Brain microvascular endothelial cell (primary cell): ENCODE results near the gene SV2B.

Experiments used
- DNase-seq: peaks from one replicate; pipeline ENCODE4 v3.0.0-alpha.2; 2020
- H3K27ac ChIP-seq: fragments of 250-450 bp; sonication (Bioruptor Pico); 2 replicates; pipeline ENCODE4 v1.5.1; 2020; ENCODE audit warnings: mild to moderate bottlenecking, moderate library complexity
- H3K27me3 ChIP-seq: fragments of 250-450 bp; sonication (Bioruptor Pico); replicated peaks from 2 replicates; pipeline ENCODE4 v1.5.1; 2020; ENCODE audit warnings: mild to moderate bottlenecking
- H3K36me3 ChIP-seq: fragments of 250-450 bp; sonication (Bioruptor Pico); replicated peaks from 2 replicates; pipeline ENCODE4 v1.5.1; 2020; ENCODE audit warnings: mild to moderate bottlenecking
- H3K4me3 ChIP-seq: 2 replicates; pipeline ENCODE4 v1.5.1; 2011; ENCODE audit warnings: low read depth, mild to moderate bottlenecking, control low read depth, low read length, moderate library complexity
- CTCF ChIP-seq: IDR thresholded peaks from 2 replicates; pipeline ENCODE4 v1.5.1; 2011; ENCODE audit warnings: low read depth, mild to moderate bottlenecking, moderate library complexity, low read length, control low read depth, inconsistent platforms; ENCODE audit errors: missing control alignments
- in situ Hi-C: cut with HindIII; loops from 2 replicates; pipeline ENCODE4 v1.10.0; 2017; ENCODE audit warnings: low sequenced_read_pairs, low pct_ligation_motif_present

SV2B gene

GRCh38 chr15:91196127-91196526, 96.1 kb downstream of the SV2B start:
- H3K27ac ChIP-seq = no peak overlapping the region
- in situ Hi-C loops = no loop called here

GRCh38 chr15:91196768-91197167, 96.7 kb downstream of the SV2B start:
- in situ Hi-C loops = no loop called here
- Histone ChIP-seq H3K36me3 (no peaks in the 10 kb centered on the region), H3K4me3 (no peak overlapping the region), H3K27ac (no peak overlapping the region), H3K27me3 (no peaks in the 10 kb centered on the region)
- TF ChIP-seq CTCF = no peak
- DNase-seq = no peak

More at GRCh38 chr15:91196127-91196526, 96.1 kb downstream of the SV2B start:
- H3K4me3 ChIP-seq = no peak overlapping the region
- H3K36me3 ChIP-seq = no peaks in the 10 kb centered on the region
- DNase-seq = no peak
- no peak for TF ChIP-seq CTCF
- H3K27me3 ChIP-seq = no peaks in the 10 kb centered on the region

GRCh38 chr15:91199511-91199910, 99.5 kb downstream of the SV2B start:
- in situ Hi-C loops = no loop called here

GRCh38 chr15:91200101-91200754, 100.2 kb downstream of the SV2B start:
- Histone ChIP-seq H3K27ac (no peak overlapping the region), H3K36me3 (no peaks in the 10 kb centered on the region), H3K4me3 (no peak overlapping the region), H3K27me3 (no peaks in the 10 kb centered on the region)
- in situ Hi-C loops = no loop called here
- no peak for TF ChIP-seq CTCF
- DNase-seq = no peak

More at GRCh38 chr15:91199511-91199910, 99.5 kb downstream of the SV2B start:
- H3K4me3 ChIP-seq = no peak overlapping the region
- no peak overlapping the region for H3K27ac ChIP-seq
- DNase-seq = no peak
- TF ChIP-seq CTCF = no peak
- H3K36me3 ChIP-seq = no peaks in the 10 kb centered on the region
- H3K27me3 ChIP-seq = no peaks in the 10 kb centered on the region

- no peak for DNase-seq
- in situ Hi-C loops = no loop called here
- Histone ChIP-seq H3K36me3 (no peaks in the 10 kb centered on the region), H3K4me3 (no peak overlapping the region), H3K27me3 (no peaks in the 10 kb centered on the region), H3K27ac (no peak overlapping the region)
- no peak for TF ChIP-seq CTCF
Measured at GRCh38 chr15:91202510-91203102, 102.5 kb downstream of the SV2B start.
